Parathyroid adenoma (tissue), 2 donors: ENCODE data around the gene CPSF3.

Source experiments
- H2AFZ ChIP-seq: fragments of 300-600 bp; sonication (generic); one replicate; pipeline ENCODE4 v1.7.0; 2017; ENCODE audit warnings: antibody characterized with exemption, mild to moderate bottlenecking
- H3K27ac ChIP-seq: fragments of 300-600 bp; sonication (generic); one replicate; pipeline ENCODE4 v1.7.0; 2017
- H3K27me3 ChIP-seq: fragments of 300-600 bp; sonication (generic); one replicate; pipeline ENCODE4 v1.7.0; 2017; ENCODE audit warnings: low read length; ENCODE audit not compliant: control insufficient read depth, insufficient read depth
- H3K36me3 ChIP-seq: fragments of 300-600 bp; sonication (generic); one replicate; pipeline ENCODE4 v1.7.0; 2017; ENCODE audit warnings: low read length; ENCODE audit not compliant: control insufficient read depth, insufficient read depth
- H3K4me1 ChIP-seq: fragments of 300-600 bp; sonication (generic); one replicate; pipeline ENCODE4 v1.7.0; 2017; ENCODE audit warnings: control low read depth
- H3K4me2 ChIP-seq: fragments of 300-600 bp; sonication (generic); one replicate; pipeline ENCODE4 v1.7.0; 2017; ENCODE audit warnings: low read length
- H3K4me3 ChIP-seq: fragments of 300-600 bp; sonication (generic); one replicate; pipeline ENCODE4 v1.7.0; 2017; ENCODE audit warnings: low read depth, low read length
- H3K79me2 ChIP-seq: fragments of 300-600 bp; sonication (generic); one replicate; pipeline ENCODE4 v1.7.0; 2017; ENCODE audit warnings: control low read depth
- H3K9ac ChIP-seq: fragments of 300-600 bp; sonication (generic); one replicate; pipeline ENCODE4 v1.7.0; 2017; ENCODE audit warnings: mild to moderate bottlenecking
- H3K9me3 ChIP-seq: fragments of 300-600 bp; sonication (generic); one replicate; pipeline ENCODE4 v1.7.0; 2017; ENCODE audit warnings: low read length; ENCODE audit not compliant: control insufficient read depth
- TF ChIP-seq, protein P1 (sequence below): fragments of 300-600 bp; sonication (generic); IDR thresholded peaks from one replicate; pipeline ENCODE4 v1.7.0; 2017; ENCODE audit warnings: antibody characterized with exemption, mild to moderate bottlenecking
- donor health status: primary hyperparathyroidism.

The CPSF3 gene

DNA sequence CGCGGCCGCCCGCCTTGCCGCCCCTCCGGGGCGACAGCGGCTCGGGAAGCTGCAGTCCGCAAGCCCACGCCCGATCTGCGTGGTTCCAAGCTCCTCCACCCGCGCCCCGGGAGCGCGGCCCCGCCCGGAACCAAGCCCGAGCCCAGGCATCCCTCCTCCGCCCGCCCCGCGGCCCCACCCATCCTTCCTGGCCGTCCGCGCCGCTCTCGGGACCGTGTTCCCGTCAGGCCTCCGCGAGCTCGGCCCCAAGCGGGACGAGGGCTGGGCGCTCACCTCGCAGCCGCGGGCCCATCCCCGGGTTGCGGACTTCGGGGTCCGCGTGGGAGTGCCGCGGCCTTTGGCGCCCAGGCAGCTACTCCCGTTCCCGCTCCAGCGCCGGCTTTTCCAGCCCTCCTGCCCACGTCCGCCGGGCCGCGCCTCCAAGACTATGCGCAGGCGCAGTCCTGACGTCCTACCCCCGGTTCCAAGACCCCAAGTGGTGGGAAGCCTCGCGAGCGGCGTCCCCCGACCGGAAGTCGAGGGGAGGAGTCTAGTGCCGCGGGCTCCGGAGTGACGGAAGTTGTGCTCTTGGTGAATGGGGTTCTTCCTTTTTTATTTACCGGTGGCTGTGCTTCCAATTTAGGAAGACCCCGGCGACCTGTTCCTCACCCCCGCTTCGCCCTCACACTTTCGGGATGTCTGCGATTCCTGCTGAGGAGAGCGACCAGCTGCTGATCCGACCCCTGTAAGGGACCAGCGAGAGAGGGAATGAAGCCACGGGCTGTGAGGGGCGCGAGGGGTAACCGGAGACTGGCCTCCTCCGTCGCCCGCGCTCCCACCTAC is at the start of gene CPSF3, which contains the start of gene ITGB1BP1:
Gene CPSF3 (plus strand): TSS at position 555 of the 822 bp plus-strand sequence. CDS start 120 bp downstream, at position 675.
Gene ITGB1BP1 (minus strand): TSS at position 429 of the 822 bp plus-strand sequence. CDS start 4,831 bp downstream, outside the sequence.
- Histone ChIP-seq H3K36me3 (no peaks in the 10 kb centered on the region), H3K9ac (peak within 1 kb of the TSS; percentile 10), H3K27me3 (no peaks in the 10 kb centered on the region), H3K4me2 (peak within 1 kb of the TSS; percentile 72), H3K4me3 (peak within 1 kb of the TSS; percentile 84), H3K4me1 (peaks cover 7% of the 10 kb centered on the region), H2AFZ (peak within 1 kb of the TSS; percentile 71), H3K9me3 (no peaks in the 10 kb centered on the region), H3K79me2 (peaks cover 23% of the 10 kb centered on the region), H3K27ac (peak within 1 kb of the TSS; percentile 65)
- TF ChIP-seq, protein P1, sequence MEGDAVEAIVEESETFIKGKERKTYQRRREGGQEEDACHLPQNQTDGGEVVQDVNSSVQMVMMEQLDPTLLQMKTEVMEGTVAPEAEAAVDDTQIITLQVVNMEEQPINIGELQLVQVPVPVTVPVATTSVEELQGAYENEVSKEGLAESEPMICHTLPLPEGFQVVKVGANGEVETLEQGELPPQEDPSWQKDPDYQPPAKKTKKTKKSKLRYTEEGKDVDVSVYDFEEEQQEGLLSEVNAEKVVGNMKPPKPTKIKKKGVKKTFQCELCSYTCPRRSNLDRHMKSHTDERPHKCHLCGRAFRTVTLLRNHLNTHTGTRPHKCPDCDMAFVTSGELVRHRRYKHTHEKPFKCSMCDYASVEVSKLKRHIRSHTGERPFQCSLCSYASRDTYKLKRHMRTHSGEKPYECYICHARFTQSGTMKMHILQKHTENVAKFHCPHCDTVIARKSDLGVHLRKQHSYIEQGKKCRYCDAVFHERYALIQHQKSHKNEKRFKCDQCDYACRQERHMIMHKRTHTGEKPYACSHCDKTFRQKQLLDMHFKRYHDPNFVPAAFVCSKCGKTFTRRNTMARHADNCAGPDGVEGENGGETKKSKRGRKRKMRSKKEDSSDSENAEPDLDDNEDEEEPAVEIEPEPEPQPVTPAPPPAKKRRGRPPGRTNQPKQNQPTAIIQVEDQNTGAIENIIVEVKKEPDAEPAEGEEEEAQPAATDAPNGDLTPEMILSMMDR, result no peak

DNA sequence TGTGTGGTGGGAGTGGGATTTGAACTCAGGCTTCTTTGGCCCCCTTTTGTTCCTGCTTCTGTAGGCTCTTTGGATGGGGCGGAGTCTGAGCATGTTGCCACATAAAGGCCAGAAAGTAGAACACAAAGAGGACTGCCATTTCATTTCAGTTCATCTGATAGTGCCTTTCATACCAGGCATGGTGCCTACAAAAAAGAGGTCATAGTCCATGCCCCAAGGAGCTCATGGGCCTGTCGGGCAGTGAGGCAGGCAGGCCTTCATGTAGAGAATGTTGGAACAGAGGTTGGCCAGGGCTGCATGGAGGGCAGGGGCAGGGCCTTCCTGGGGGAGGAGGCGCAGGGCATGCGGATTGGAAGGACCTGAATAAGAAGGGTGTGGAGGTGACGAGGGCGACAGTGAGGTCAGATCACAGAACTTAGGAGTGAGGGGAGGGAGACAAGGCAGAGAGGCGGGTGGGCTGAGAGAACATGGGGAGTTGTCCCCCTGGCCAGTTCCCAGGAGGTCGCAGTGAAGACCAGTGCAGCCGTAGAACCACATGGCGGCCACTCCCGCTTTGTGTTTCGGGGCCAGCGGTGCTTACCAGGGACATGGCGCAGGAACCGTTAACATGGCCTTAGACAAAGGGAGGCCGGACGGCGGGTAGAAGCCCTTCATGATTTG is 49.3 kb upstream of the CPSF3 start:
- Histone ChIP-seq H3K79me2 (no peaks in the 10 kb centered on the region), H3K4me3 (no peak overlapping the region), H3K36me3 (no peaks in the 10 kb centered on the region), H3K27me3 (no peaks in the 10 kb centered on the region), H3K9me3 (no peaks in the 10 kb centered on the region), H3K9ac (no peak overlapping the region), H3K27ac (no peak overlapping the region), H2AFZ (no peak overlapping the region), H3K4me1 (no peaks in the 10 kb centered on the region), H3K4me2 (no peak overlapping the region)
- TF ChIP-seq, protein P1, result no peak

DNA sequence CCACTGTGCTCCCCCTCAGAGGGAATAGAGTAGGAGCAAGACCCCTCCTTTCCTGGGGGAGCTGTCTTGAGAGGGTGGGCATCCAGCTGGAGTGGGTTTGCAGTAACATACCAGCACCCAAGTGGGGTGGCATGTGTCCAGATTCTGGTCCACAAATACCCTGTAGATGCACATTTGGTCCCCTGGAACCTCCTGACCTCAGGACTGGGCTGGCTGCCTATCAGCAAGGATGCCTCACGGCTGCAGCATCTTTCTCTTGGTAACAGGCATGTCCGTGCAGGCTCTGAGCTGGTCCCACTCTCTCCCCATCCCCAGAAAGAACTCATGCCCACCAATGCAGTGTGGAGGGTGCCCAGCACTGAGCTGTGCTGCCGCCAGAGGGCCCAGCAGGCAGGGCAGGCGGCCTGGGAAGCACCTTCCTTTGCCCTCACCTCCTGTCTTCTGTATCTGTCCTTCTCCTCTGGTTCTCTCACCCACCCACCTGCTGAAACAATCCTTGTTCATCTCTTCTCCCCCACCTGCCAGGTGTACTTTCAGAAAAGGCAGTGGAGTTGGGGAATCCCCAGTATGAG is 47.5 kb upstream of the CPSF3 start:
- no peak overlapping the region for H2AFZ ChIP-seq
- no peak overlapping the region for H3K4me2 ChIP-seq
- H3K27me3 ChIP-seq, result no peaks in the 10 kb centered on the region
- H3K4me1 ChIP-seq, result no peaks in the 10 kb centered on the region
- no peaks in the 10 kb centered on the region for H3K79me2 ChIP-seq
- no peaks in the 10 kb centered on the region for H3K9me3 ChIP-seq
- TF ChIP-seq, protein P1, result no peak
- no peaks in the 10 kb centered on the region for H3K36me3 ChIP-seq
- no peak overlapping the region for H3K9ac ChIP-seq
- no peak overlapping the region for H3K4me3 ChIP-seq
- H3K27ac ChIP-seq, result no peak overlapping the region

DNA sequence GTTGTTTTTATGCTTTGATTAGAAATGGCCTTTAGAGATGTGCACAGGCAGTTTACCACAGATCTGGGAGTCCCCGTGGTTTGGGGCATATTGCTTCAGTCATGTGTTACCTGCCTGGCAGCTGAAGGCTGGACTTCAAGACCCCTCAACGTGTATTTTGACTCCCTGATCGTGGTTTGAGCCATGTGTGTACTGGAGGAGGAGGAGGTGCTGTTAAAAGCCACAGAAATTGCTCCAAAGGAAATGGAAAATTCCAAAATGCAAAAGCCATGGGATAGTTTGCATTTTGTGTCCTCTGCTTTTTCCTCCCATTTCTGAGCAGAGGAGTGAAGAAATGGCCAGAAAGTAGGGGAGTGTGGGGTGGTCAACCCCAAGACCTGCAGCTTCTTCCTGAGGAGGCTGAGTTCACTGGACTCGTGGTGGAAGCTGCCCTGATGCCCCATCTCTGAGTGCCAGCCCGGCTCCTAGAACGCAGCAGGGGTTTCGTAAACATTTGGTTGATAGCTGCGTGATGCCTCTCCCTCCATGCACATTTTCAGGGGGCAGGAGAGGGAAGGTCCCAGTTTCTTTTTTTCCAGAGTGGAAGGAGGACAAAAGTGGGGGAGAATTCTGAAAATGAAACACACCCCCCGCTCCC is 45.9 kb upstream of the CPSF3 start:
- Histone ChIP-seq H2AFZ (no peak overlapping the region), H3K27ac (no peak overlapping the region), H3K4me3 (no peak overlapping the region), H3K36me3 (no peaks in the 10 kb centered on the region), H3K27me3 (no peaks in the 10 kb centered on the region), H3K4me1 (no peaks in the 10 kb centered on the region), H3K9ac (no peak overlapping the region), H3K79me2 (no peaks in the 10 kb centered on the region), H3K9me3 (no peaks in the 10 kb centered on the region), H3K4me2 (no peak overlapping the region)
- TF ChIP-seq, protein P1, result no peak
